Lower lobe of right lung (tissue), 2 donors: Measurements from ENCODE around the gene MAGEB17. TPM values are rescaled to one million over a fixed set of nuclear protein-coding genes. Genes with fewer than 3 reads are reported as not detected.
"Not testable (repeated sequence)": the region's sequence is repeated elsewhere in the genome, so short reads cannot be mapped to it uniquely, and the experiment has no call there.

ENCODE experiments used
- ATAC-seq, 2 donors: fragments of 200-7000 bp; cut with Tn5 transposase; one replicate each; pipeline ENCODE4 v1.9.1; 2020 to 2022; ENCODE audit warnings: mild to moderate bottlenecking in 2 of 2, moderate library complexity in 2 of 2
- DNase-seq: peaks from one replicate; pipeline ENCODE4 v3.0.0-alpha.2; 2020
- H3K27ac ChIP-seq: fragments of 200-600 bp; one replicate; pipeline ENCODE4 v1.8.0; 2022
- H3K27me3 ChIP-seq: fragments of 200-600 bp; one replicate; pipeline ENCODE4 v1.8.0; 2022; ENCODE audit warnings: low read depth
- H3K36me3 ChIP-seq: fragments of 200-600 bp; one replicate; pipeline ENCODE4 v1.8.0; 2022; ENCODE audit warnings: mild to moderate bottlenecking
- H3K4me1 ChIP-seq: fragments of 200-600 bp; one replicate; pipeline ENCODE4 v1.8.0; 2022
- H3K4me3 ChIP-seq: fragments of 200-600 bp; one replicate; pipeline ENCODE4 v1.8.0; 2022; ENCODE audit warnings: mild to moderate bottlenecking
- H3K9me3 ChIP-seq: fragments of 200-600 bp; one replicate; pipeline ENCODE4 v1.8.0; 2022
- CTCF ChIP-seq: fragments of 200-600 bp; IDR thresholded peaks from one replicate; pipeline ENCODE4 v1.8.0; 2022; ENCODE audit warnings: antibody characterized with exemption, mild to moderate bottlenecking
- intact Hi-C: fragments of 100-400 bp; cut with DNase I; formaldehyde crosslinking; loops from one replicate; pipeline ENCODE4 v1.11.0; 2022
- total RNA-seq: library from RNA; stranded (reverse); fragmentation: NEBNext Ultra II Directional; extraction: Animal tissue kit (Norgen Biotek cat#: 25700); gene quantifications from one replicate; pipeline ENCODE4 v1.2.1, GENCODE V29; 2021
- donor health status: DM: no; HTN: yes; CAD: no; lungs with severe emphysema.

MAGEB17 gene
- total RNA-seq, 1 donor from 2014 or later: not detected

- Histone ChIP-seq H3K27ac (no peak overlapping the region), H3K27me3 (no peaks in the 10 kb centered on the region), H3K36me3 (no peaks in the 10 kb centered on the region), H3K4me1 (no peaks in the 10 kb centered on the region), H3K9me3 (no peaks in the 10 kb centered on the region), H3K4me3 (no peak overlapping the region)
- intact Hi-C loops: no loop called here
- ATAC-seq: no peak
- TF ChIP-seq CTCF: no peak
- no peak for DNase-seq
Observed at GRCh38 chrX:16156692-16157331, 10.5 kb upstream of the MAGEB17 start.

- H3K4me1 ChIP-seq: no peaks in the 10 kb centered on the region
- TF ChIP-seq CTCF: no peak
Observed at GRCh38 chrX:16160729-16161128, 6.6 kb upstream of the MAGEB17 start.

GRCh38 chrX:16161173-16161572, 6.1 kb upstream of the MAGEB17 start:
- H3K27ac ChIP-seq, DNase-seq, H3K27me3 ChIP-seq, H3K4me1 ChIP-seq, H3K36me3 ChIP-seq, H3K4me3 ChIP-seq, ATAC-seq, H3K9me3 ChIP-seq, intact Hi-C loops: not testable (repeated sequence)

More at GRCh38 chrX:16160729-16161128, 6.6 kb upstream of the MAGEB17 start:
- DNase-seq: no peak
- intact Hi-C loops: no loop called here
- ATAC-seq: no peak
- Histone ChIP-seq H3K27ac (no peak overlapping the region), H3K36me3 (no peaks in the 10 kb centered on the region), H3K4me3 (no peak overlapping the region), H3K27me3 (no peaks in the 10 kb centered on the region), H3K9me3 (no peaks in the 10 kb centered on the region)

GRCh38 chrX:16162391-16162790, 4.9 kb upstream of the MAGEB17 start:
- no peaks in the 10 kb centered on the region for H3K27me3 ChIP-seq
- no peak overlapping the region for H3K27ac ChIP-seq
- no peaks in the 10 kb centered on the region for H3K4me1 ChIP-seq
- TF ChIP-seq CTCF: no peak
- H3K4me3 ChIP-seq: no peak overlapping the region
- H3K9me3 ChIP-seq: no peaks in the 10 kb centered on the region
- H3K36me3 ChIP-seq: no peaks in the 10 kb centered on the region
- intact Hi-C loops: no loop called here
- ATAC-seq (no peak), DNase-seq (no peak)

GRCh38 chrX:16164748-16165147, 2.5 kb upstream of the MAGEB17 start:
- Histone ChIP-seq H3K36me3 (no peaks in the 10 kb centered on the region), H3K4me1 (no peaks in the 10 kb centered on the region), H3K9me3 (no peaks in the 10 kb centered on the region), H3K27me3 (no peaks in the 10 kb centered on the region), H3K4me3 (no peak overlapping the region), H3K27ac (no peak overlapping the region)
- no peak for ATAC-seq
- no peak for TF ChIP-seq CTCF
- DNase-seq: no peak
- intact Hi-C loops: no loop called here

GRCh38 chrX:16171039-16171438, 3.8 kb downstream of the MAGEB17 start:
- DNase-seq (no peak), ATAC-seq (no peak)
- Histone ChIP-seq H3K36me3 (no peaks in the 10 kb centered on the region), H3K27me3 (no peaks in the 10 kb centered on the region), H3K27ac (no peak overlapping the region), H3K4me3 (no peak overlapping the region), H3K4me1 (no peaks in the 10 kb centered on the region), H3K9me3 (no peaks in the 10 kb centered on the region)
- intact Hi-C loops: no loop called here
- no peak for TF ChIP-seq CTCF
